ENCODE data around the gene NSUN2. TPM values are rescaled to one million over a fixed set of nuclear protein-coding genes. Genes with fewer than 3 reads are reported as not detected.

Gene NSUN2
- total RNA-seq, 1 experiment from 2014 or later, result 90.7 TPM

DNA sequence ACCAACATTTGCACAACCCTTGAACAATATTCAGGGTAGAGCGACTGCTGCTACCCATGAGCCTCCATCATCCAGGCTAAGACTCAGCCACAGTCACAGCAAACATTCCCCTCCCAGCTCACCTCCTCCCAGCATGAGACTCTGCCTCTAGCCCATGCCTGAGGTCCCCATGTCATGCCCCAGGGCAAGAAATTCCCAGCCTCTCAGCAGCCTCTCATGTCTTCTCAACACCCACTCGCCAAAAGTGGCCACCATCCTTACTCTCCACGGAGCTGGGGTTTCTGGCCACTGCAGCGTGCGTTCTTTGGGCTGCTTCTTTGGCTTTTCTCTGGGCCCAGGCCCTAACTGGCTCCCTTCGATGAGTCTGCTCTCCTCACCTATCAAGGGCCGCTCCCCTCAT, 82.2 kb downstream of the NSUN2 start:
- no TSS peak for BruUV-seq (replicated peaks)
- no peaks in the 10 kb centered on the region for H3K4me1 Mint-ChIP-seq (ENCODE audit: low read depth, unreplicated experiment)
- DNase-seq, result no peak
- no peak overlapping the region for H3K27ac Mint-ChIP-seq (ENCODE audit: unreplicated experiment)
- intact Hi-C loops (cut with micrococcal nuclease; ENCODE audit: unreplicated experiment), result no loop called here
- CTCF ChIA-PET, result no interaction called here
- peaks cover 75% of the 10 kb centered on the region for H3K27me3 Mint-ChIP-seq (ENCODE audit: unreplicated experiment)
- TF ChIP-seq, protein P1, sequence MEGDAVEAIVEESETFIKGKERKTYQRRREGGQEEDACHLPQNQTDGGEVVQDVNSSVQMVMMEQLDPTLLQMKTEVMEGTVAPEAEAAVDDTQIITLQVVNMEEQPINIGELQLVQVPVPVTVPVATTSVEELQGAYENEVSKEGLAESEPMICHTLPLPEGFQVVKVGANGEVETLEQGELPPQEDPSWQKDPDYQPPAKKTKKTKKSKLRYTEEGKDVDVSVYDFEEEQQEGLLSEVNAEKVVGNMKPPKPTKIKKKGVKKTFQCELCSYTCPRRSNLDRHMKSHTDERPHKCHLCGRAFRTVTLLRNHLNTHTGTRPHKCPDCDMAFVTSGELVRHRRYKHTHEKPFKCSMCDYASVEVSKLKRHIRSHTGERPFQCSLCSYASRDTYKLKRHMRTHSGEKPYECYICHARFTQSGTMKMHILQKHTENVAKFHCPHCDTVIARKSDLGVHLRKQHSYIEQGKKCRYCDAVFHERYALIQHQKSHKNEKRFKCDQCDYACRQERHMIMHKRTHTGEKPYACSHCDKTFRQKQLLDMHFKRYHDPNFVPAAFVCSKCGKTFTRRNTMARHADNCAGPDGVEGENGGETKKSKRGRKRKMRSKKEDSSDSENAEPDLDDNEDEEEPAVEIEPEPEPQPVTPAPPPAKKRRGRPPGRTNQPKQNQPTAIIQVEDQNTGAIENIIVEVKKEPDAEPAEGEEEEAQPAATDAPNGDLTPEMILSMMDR (IDR thresholded peaks at IDR 0.05; ENCODE audit: unreplicated experiment), result no peak
- no peaks in the 10 kb centered on the region for H3K36me3 Mint-ChIP-seq (ENCODE audit: insufficient read depth, unreplicated experiment)
- no peaks in the 10 kb centered on the region for H3K9me3 Mint-ChIP-seq (ENCODE audit: low read depth, unreplicated experiment)
- H3K4me3 Mint-ChIP-seq (ENCODE audit: low read depth, unreplicated experiment), result no peak overlapping the region

Other genes with a start within 250 kb of the NSUN2 start
- not detected in 2 replicates for gene UBE2QL1, start 184.2 kb downstream of the NSUN2 start, total RNA-seq (2022)
- 15.6 and 15.9 TPM in 2 replicates for gene SRD5A1, start 396 bp upstream of the NSUN2 start, total RNA-seq (2022)
- 34.4 and 39.9 TPM in 2 replicates for gene TENT4A, start 80.4 kb upstream of the NSUN2 start, total RNA-seq (2022)